H1 (cell line): Measurements from ENCODE around the gene CIB4.

Source experiments
- CHD2 ChIP-seq: IDR thresholded peaks from 2 replicates; pipeline ENCODE4 v1.6.1; 2012; ENCODE audit warnings: low read length, improper control_type of control experiment
- SRF ChIP-seq: IDR thresholded peaks from 2 replicates; pipeline ENCODE4 v1.6.1; 2011; ENCODE audit warnings: mild to moderate bottlenecking, low read depth, low read length, moderate library complexity
- TF ChIP-seq, protein P1 (sequence below): IDR thresholded peaks from 2 replicates; pipeline ENCODE4 v1.6.1; 2012; ENCODE audit warnings: inconsistent platforms
- TF ChIP-seq, protein P2 (sequence below), 3 experiments: IDR thresholded peaks; 1 replicate in 2 of 3; 2 replicates in 1 of 3; pipeline versions ENCODE4 v1.5.1 to v1.6.1; 2011; ENCODE audit warnings: low read length in 3 of 3, mild to moderate bottlenecking in 3 of 3, inconsistent platforms in 2 of 3, low read depth in 1 of 3, moderate library complexity in 1 of 3; ENCODE audit not compliant: insufficient read depth in 1 of 3; ENCODE audit errors: control extremely low read depth in 1 of 3

DNA sequence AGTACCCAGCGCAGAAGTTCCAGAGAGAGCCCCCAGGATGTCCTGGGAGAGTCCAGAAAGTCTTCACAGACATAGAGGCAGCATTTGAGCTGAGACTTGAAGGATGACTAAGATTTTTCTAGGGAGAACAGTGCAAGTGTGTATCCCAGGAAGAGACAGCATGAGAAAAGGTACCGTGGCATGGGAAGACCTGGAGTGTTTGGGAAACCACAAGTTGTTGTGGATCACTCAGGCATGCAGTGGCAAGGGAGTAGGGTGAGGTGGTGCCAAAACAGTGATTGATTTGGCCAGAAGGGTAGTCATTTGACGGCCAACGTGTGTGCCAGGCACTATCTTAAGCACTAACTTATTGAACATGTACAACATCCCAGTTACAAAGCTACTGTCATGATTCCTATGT, 26.9 kb upstream of the CIB4 start:
- TF ChIP-seq SRF (no peak), CHD2 (no peak)
- TF ChIP-seq, protein P1, sequence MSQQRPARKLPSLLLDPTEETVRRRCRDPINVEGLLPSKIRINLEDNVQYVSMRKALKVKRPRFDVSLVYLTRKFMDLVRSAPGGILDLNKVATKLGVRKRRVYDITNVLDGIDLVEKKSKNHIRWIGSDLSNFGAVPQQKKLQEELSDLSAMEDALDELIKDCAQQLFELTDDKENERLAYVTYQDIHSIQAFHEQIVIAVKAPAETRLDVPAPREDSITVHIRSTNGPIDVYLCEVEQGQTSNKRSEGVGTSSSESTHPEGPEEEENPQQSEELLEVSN, result no peak
- TF ChIP-seq, protein P2, sequence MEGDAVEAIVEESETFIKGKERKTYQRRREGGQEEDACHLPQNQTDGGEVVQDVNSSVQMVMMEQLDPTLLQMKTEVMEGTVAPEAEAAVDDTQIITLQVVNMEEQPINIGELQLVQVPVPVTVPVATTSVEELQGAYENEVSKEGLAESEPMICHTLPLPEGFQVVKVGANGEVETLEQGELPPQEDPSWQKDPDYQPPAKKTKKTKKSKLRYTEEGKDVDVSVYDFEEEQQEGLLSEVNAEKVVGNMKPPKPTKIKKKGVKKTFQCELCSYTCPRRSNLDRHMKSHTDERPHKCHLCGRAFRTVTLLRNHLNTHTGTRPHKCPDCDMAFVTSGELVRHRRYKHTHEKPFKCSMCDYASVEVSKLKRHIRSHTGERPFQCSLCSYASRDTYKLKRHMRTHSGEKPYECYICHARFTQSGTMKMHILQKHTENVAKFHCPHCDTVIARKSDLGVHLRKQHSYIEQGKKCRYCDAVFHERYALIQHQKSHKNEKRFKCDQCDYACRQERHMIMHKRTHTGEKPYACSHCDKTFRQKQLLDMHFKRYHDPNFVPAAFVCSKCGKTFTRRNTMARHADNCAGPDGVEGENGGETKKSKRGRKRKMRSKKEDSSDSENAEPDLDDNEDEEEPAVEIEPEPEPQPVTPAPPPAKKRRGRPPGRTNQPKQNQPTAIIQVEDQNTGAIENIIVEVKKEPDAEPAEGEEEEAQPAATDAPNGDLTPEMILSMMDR (IDR thresholded peaks at IDR 0.05; ENCODE audit: control extremely low read depth in 1 of 3, insufficient read depth in 1 of 3, low read depth in 1 of 3, low read length in 3 of 3), result no peak
